Measurements from ENCODE around the gene FOXF2. TPM values are rescaled to one million over a fixed set of nuclear protein-coding genes. Genes with fewer than 3 reads are reported as not detected.

Gene FOXF2
- total and polyA plus RNA-seq, 2 donors (not counting 3 experiments of a cell fraction or from before 2014, with no cell fraction given), result not detected

DNA sequence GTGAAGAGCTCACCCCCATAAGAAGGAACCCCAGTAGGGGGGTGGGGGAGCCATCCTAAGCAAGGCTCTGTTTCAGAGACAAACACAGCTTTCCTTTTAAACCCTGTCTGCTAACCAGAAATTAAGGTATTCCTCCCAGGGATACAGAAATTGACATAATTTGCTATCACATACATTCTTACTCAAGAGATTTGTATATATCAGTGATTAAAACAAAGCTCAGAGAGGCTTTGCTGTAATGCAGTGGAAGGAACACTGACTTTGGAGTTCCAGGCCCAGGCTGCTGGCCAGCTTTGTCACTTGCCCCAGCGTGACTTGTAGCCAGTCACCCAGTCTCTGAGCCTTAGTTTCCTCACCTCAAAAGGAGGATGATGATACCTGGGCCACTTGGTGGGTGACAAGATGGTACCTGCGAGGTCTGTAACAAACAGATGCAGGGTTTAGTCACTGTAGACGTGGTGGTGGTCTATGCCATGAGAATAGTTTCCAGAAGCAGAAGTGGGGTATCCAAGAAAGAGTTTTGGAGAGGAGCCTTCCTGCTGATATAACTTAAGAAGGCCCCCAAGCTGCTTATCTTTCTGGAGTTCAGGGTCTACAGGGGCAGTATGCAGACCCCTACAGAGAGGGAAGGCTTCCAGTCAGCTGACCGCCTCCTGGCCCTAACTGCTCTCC lies 3.2 kb upstream of the FOXF2 start:
- Histone ChIP-seq H3K9ac (replicated peaks; ENCODE audit: extremely low read depth, insufficient read depth, low read length) (no peak overlapping the region), H3K27me3 (ENCODE audit: control insufficient read depth in 2 of 2, insufficient read depth in 2 of 2, low read length in 2 of 2) (peaks cover 74 to 89% of the 10 kb centered on the region in 2 experiments), H3K27ac (ENCODE audit: insufficient read depth, low read depth, low read length) (no peak overlapping the region), H2AFZ (ENCODE audit: low read depth, low read length) (no peak overlapping the region), H3K4me1 (ENCODE audit: control insufficient read depth, extremely low read depth, insufficient read depth, low read length) (no peaks in the 10 kb centered on the region), H3K4me3 (replicated peaks in 1 of 3; ENCODE audit: insufficient read depth in 1 of 3, low read depth in 1 of 3, low read length in 3 of 3) (no peak overlapping the region), H3K79me2 (ENCODE audit: control insufficient read depth, insufficient read depth, low read length) (no peaks in the 10 kb centered on the region), H4K20me1 (replicated peaks; ENCODE audit: control insufficient read depth, extremely low read depth, insufficient read depth, low read length) (no peaks in the 10 kb centered on the region), H3K36me3 (ENCODE audit: control insufficient read depth in 2 of 2, extremely low read depth in 1 of 2, insufficient read depth in 2 of 2, low read length in 2 of 2) (no peaks in the 10 kb centered on the region), H3K4me2 (ENCODE audit: insufficient read depth, low read length) (no peak overlapping the region), H3K9me1 (replicated peaks; ENCODE audit: control insufficient read depth, extremely low read depth, insufficient read depth, low read length) (no peaks in the 10 kb centered on the region), H3K9me3 (replicated peaks; ENCODE audit: control insufficient read depth, insufficient read depth, low read length) (no peaks in the 10 kb centered on the region)
- dilution Hi-C loops (cut with MboI; ENCODE audit: extremely low pct_ligation_motif_present, low sequenced_read_pairs) (no loop called here), intact Hi-C loops (cut with micrococcal nuclease) (no loop called here)
- DNase-seq (ENCODE audit: low read depth, low spot score) (no peak), FAIRE-seq (no peak)
- ChIA-PET CTCF (interaction anchor here (0.7 to 3.5 kb wide), 3 partner anchors 11 to 51 kb away, joined by 3 to 18 read pairs (median 4); no protein-coding TSS in a partner anchor), POLR2A (no interaction called here)
- TF ChIP-seq POLR2AphosphoS5 (IDR thresholded peaks at IDR 0.05; ENCODE audit: insufficient read depth, low read depth, low read length) (no peak), MAX (IDR thresholded peaks at IDR 0.05; ENCODE audit: insufficient read depth, insufficient read length) (no peak), CTCF (IDR thresholded peaks at IDR 0.05; ENCODE audit: extremely low read depth in 1 of 2, insufficient read depth in 1 of 2, low read depth in 1 of 2, low read length in 2 of 2) (no peak), FOS (IDR thresholded peaks at IDR 0.05; ENCODE audit: borderline replicate concordance, insufficient read depth, low read length) (no peak), GATA2 (IDR thresholded peaks at IDR 0.05; ENCODE audit: insufficient read depth, insufficient read length, low read depth, low read length) (no peak), JUN (IDR thresholded peaks at IDR 0.05; ENCODE audit: borderline replicate concordance, insufficient read depth, insufficient read length, low read depth) (no peak), MYC (IDR thresholded peaks at IDR 0.05; ENCODE audit: low read depth, low read length) (no peak), POLR2A (IDR thresholded peaks at IDR 0.05; ENCODE audit: low read depth, low read length) (no peak), EZH2 (IDR thresholded peaks at IDR 0.05; ENCODE audit: borderline replicate concordance, low read depth, low read length, severe bottlenecking) (no peak)
- BruUV-seq (replicated peaks), result no TSS peak
